OCI-LY7 (cell line): ENCODE data around the gene ALPK3.

Source experiments
- CTCF ChIP-seq: fragments of 200-600 bp; sonication (generic); conservative IDR thresholded peaks from 2 replicates; pipeline ENCODE4 v1.5.1; 2014; ENCODE audit warnings: mild to moderate bottlenecking, antibody characterized with exemption, low read length, moderate library complexity, mixed read lengths
- EZH2phosphoT487 ChIP-seq: fragments of 200-600 bp; sonication (generic); IDR thresholded peaks from 2 replicates; pipeline ENCODE4 v1.6.1; 2018; ENCODE audit warnings: low read depth, borderline replicate concordance, mild to moderate bottlenecking, mixed run types, antibody characterized with exemption, low read length, moderate library complexity, mixed read lengths

- TF ChIP-seq EZH2phosphoT487 (no peak), CTCF (no peak)
These were observed 23.1 kb downstream of the ALPK3 start for GRCh38 chr15:84840255-84840654.
